HEK293 (cell line): ENCODE measurements around the gene GLB1L2.
"Not testable (repeated sequence)": the region's sequence is repeated elsewhere in the genome, so short reads cannot be mapped to it uniquely, and the experiment has no call there.

Source experiments
- CTCF ChIA-PET: fragments of 350-600 bp; formaldehyde crosslinking; extraction: SDS; loops from one replicate; lab custom pipeline; 2021; ENCODE audit warnings: antibody characterized with exemption; lab: Yijun Ruan, JAX
- POLR2A ChIA-PET: fragments of 300-600 bp; formaldehyde crosslinking; extraction: SDS; loops from one replicate; lab custom pipeline; 2020; ENCODE audit warnings: antibody characterized with exemption, inconsistent platforms; lab: Yijun Ruan, JAX
- H3K27ac ChIP-seq: fragments of 200-500 bp; sonication (Bioruptor generic); 2 replicates; pipeline ENCODE4 v1.5.1; 2014; ENCODE audit warnings: low read depth, low read length, control low read depth, inconsistent platforms; ENCODE audit errors: extremely low read depth
- H3K36me3 ChIP-seq, 2 experiments: fragments of 200-500 bp in 1 of 2; sonication (Bioruptor generic) in 1 of 2; 1 replicate in 1 of 2; 2 replicates in 1 of 2; pipeline ENCODE4 v1.5.1; 2014 to 2017; ENCODE audit warnings: inconsistent platforms in 2 of 2, low read length in 2 of 2; ENCODE audit not compliant: control insufficient read depth in 2 of 2, insufficient read depth in 1 of 2
- H3K4me1 ChIP-seq: fragments of 200-500 bp; sonication (Bioruptor generic); 2 replicates; pipeline ENCODE4 v1.5.1; 2014; ENCODE audit warnings: mild to moderate bottlenecking, low read length, inconsistent platforms; ENCODE audit not compliant: control insufficient read depth, insufficient read depth
- H3K4me3 ChIP-seq: 2 replicates; pipeline ENCODE4 v1.5.1; 2011; ENCODE audit warnings: low read depth, mild to moderate bottlenecking, control low read depth, low read length, moderate library complexity
- H3K9me3 ChIP-seq: fragments of 200-500 bp; sonication (Bioruptor generic); 2 replicates; pipeline ENCODE4 v1.5.1; 2014; ENCODE audit warnings: low read depth, low read length, inconsistent platforms; ENCODE audit not compliant: control insufficient read depth, insufficient read depth
- GLIS1 ChIP-seq: fragments of 450-650 bp; formaldehyde crosslinking; IDR thresholded peaks from 2 replicates; pipeline ENCODE4 v1.5.1; 2016; ENCODE audit warnings: missing biosample characterization, missing genetic modification characterization
- HOXA7 ChIP-seq: sonication (generic); formaldehyde crosslinking; IDR thresholded peaks from 2 replicates; pipeline ENCODE4 v1.8.1; 2022; ENCODE audit warnings: missing genetic modification reagents, borderline replicate concordance
- KLF17 ChIP-seq: fragments of 450-650 bp; formaldehyde crosslinking; IDR thresholded peaks from 2 replicates; pipeline ENCODE4 v1.5.1; 2016; ENCODE audit warnings: missing biosample characterization, missing genetic modification characterization
- MYNN ChIP-seq: fragments of 450-650 bp; formaldehyde crosslinking; IDR thresholded peaks from 2 replicates; pipeline ENCODE4 v1.5.1; 2016; ENCODE audit warnings: missing biosample characterization, missing genetic modification characterization, borderline replicate concordance
- PBX3 ChIP-seq: sonication (generic); formaldehyde crosslinking; IDR thresholded peaks from 2 replicates; pipeline ENCODE4 v1.8.1; 2022; ENCODE audit warnings: mild to moderate bottlenecking, moderate library complexity, missing genetic modification reagents
- TSHZ1 ChIP-seq: fragments of 450-650 bp; formaldehyde crosslinking; IDR thresholded peaks from 2 replicates; pipeline ENCODE4 v1.5.1; 2016; ENCODE audit warnings: missing biosample characterization, missing genetic modification characterization, borderline replicate concordance
- WT1 ChIP-seq: fragments of 450-650 bp; formaldehyde crosslinking; IDR thresholded peaks from 2 replicates; pipeline ENCODE4 v1.5.1; 2016; ENCODE audit warnings: missing biosample characterization, missing genetic modification characterization
- ZBTB1 ChIP-seq: fragments of 450-650 bp; formaldehyde crosslinking; IDR thresholded peaks from 2 replicates; pipeline ENCODE4 v1.5.1; 2016; ENCODE audit warnings: missing biosample characterization, missing genetic modification characterization
- ZNF223 ChIP-seq: fragments of 450-650 bp; formaldehyde crosslinking; IDR thresholded peaks from 2 replicates; pipeline ENCODE4 v1.5.1; 2016; ENCODE audit warnings: missing biosample characterization, missing genetic modification characterization
- ZNF266 ChIP-seq: fragments of 450-650 bp; formaldehyde crosslinking; IDR thresholded peaks from 2 replicates; pipeline ENCODE4 v1.5.1; 2016; ENCODE audit warnings: missing biosample characterization, missing genetic modification characterization, low read depth
- ZNF335 ChIP-seq: fragments of 450-650 bp; formaldehyde crosslinking; conservative IDR thresholded peaks from 2 replicates; pipeline ENCODE4 v1.5.1; 2016; ENCODE audit warnings: missing biosample characterization, missing genetic modification characterization
- ZNF394 ChIP-seq: fragments of 450-650 bp; formaldehyde crosslinking; IDR thresholded peaks from 2 replicates; pipeline ENCODE4 v1.5.1; 2016; ENCODE audit warnings: missing biosample characterization, missing genetic modification characterization, mild to moderate bottlenecking, moderate library complexity, borderline replicate concordance
- ZNF398 ChIP-seq: fragments of 450-650 bp; formaldehyde crosslinking; IDR thresholded peaks from 2 replicates; pipeline ENCODE4 v1.5.1; 2017; ENCODE audit warnings: missing biosample characterization, missing genetic modification characterization
- ZNF426 ChIP-seq: fragments of 450-650 bp; formaldehyde crosslinking; IDR thresholded peaks from 2 replicates; pipeline ENCODE4 v1.5.1; 2017; ENCODE audit warnings: missing biosample characterization, missing genetic modification characterization, mild to moderate bottlenecking, inconsistent platforms, moderate library complexity
- ZNF513 ChIP-seq: fragments of 450-650 bp; IDR thresholded peaks from 2 replicates; pipeline ENCODE4 v1.5.1; 2018; ENCODE audit warnings: missing biosample characterization, missing genetic modification characterization
- ZNF558 ChIP-seq: fragments of 450-650 bp; formaldehyde crosslinking; IDR thresholded peaks from 2 replicates; pipeline ENCODE4 v1.5.1; 2016; ENCODE audit warnings: missing biosample characterization, missing genetic modification characterization
- ZNF629 ChIP-seq: fragments of 450-650 bp; formaldehyde crosslinking; IDR thresholded peaks from 2 replicates; pipeline ENCODE4 v1.5.1; 2017; ENCODE audit warnings: missing biosample characterization, missing genetic modification characterization
- ZNF654 ChIP-seq: fragments of 450-650 bp; formaldehyde crosslinking; IDR thresholded peaks from 2 replicates; pipeline ENCODE4 v1.5.1; 2016; ENCODE audit warnings: low read depth, missing biosample characterization, missing genetic modification characterization
- ZNF701 ChIP-seq: fragments of 450-650 bp; formaldehyde crosslinking; IDR thresholded peaks from 2 replicates; pipeline ENCODE4 v1.5.1; 2016; ENCODE audit warnings: missing biosample characterization, missing genetic modification characterization
- ZNF707 ChIP-seq: fragments of 450-650 bp; formaldehyde crosslinking; IDR thresholded peaks from 2 replicates; pipeline ENCODE4 v1.5.1; 2016; ENCODE audit warnings: missing biosample characterization, missing genetic modification characterization
- ZNF747 ChIP-seq: fragments of 450-650 bp; formaldehyde crosslinking; IDR thresholded peaks from 2 replicates; pipeline ENCODE4 v1.5.1; 2016; ENCODE audit warnings: missing biosample characterization, missing genetic modification characterization
- ZNF830 ChIP-seq: fragments of 450-650 bp; IDR thresholded peaks from 2 replicates; pipeline ENCODE4 v1.5.0; 2018; ENCODE audit warnings: missing biosample characterization, missing genetic modification characterization, low read depth, mild to moderate bottlenecking, moderate library complexity
- ZSCAN30 ChIP-seq: fragments of 450-650 bp; IDR thresholded peaks from 2 replicates; pipeline ENCODE4 v1.5.1; 2018; ENCODE audit warnings: missing biosample characterization, mild to moderate bottlenecking, missing genetic modification characterization, moderate library complexity

GLB1L2 gene

GRCh38 chr11:134343646-134344045 lies 11.9 kb downstream of the GLB1L2 start:
- CTCF ChIA-PET: no interaction called here
- Histone ChIP-seq H3K9me3 (no peaks in the 10 kb centered on the region), H3K4me1 (no peaks in the 10 kb centered on the region), H3K27ac (no peak overlapping the region)
- TF ChIP-seq ZBTB1 (tag by site-specific recombination) (no peak), ZNF707 (tag by site-specific recombination) (no peak), ZNF426 (tag by site-specific recombination) (no peak), ZNF830 (tag by site-specific recombination) (no peak), PBX3 (CRISPR knock-in tag) (no peak), ZNF513 (no peak), ZNF266 (tag by site-specific recombination) (no peak), WT1 (tag by site-specific recombination) (no peak), ZNF558 (no peak), KLF17 (tag by site-specific recombination) (no peak), ZSCAN30 (no peak), ZNF701 (tag by site-specific recombination) (no peak), ZNF629 (tag by site-specific recombination) (no peak), ZNF335 (no peak), ZNF394 (no peak), GLIS1 (tag by site-specific recombination) (no peak)
- TF ChIP-seq, all 188 proteins: peak for 0
- peaks cover 0 to 9% of the 10 kb centered on the region in 2 experiments; a peak in 1 of 3 replicates for H3K36me3 ChIP-seq
- H3K4me3 ChIP-seq: no peak overlapping the region
- POLR2A ChIA-PET: interaction anchor here (0.7 kb wide), 1 partner anchor 62 kb away, joined by 4 read pairs; no protein-coding TSS in a partner anchor

- H3K36me3 ChIP-seq, H3K27ac ChIP-seq, H3K9me3 ChIP-seq, CTCF ChIA-PET, H3K4me3 ChIP-seq, H3K4me1 ChIP-seq: not testable (repeated sequence)
- POLR2A ChIA-PET: interaction anchor here (0.7 kb wide), 1 partner anchor 63 kb away, joined by 4 read pairs; no protein-coding TSS in a partner anchor
Observed at GRCh38 chr11:134344497-134345236, 12.9 kb downstream of the GLB1L2 start.

- no peaks in the 10 kb centered on the region for H3K9me3 ChIP-seq
- POLR2A ChIA-PET: no interaction called here
- no peak overlapping the region for H3K4me3 ChIP-seq
- H3K27ac ChIP-seq: no peak overlapping the region
- CTCF ChIA-PET: no interaction called here
- H3K36me3 ChIP-seq: peaks cover 0 to 13% of the 10 kb centered on the region in 2 experiments; a peak in 2 of 3 replicates
- no peaks in the 10 kb centered on the region for H3K4me1 ChIP-seq
- TF ChIP-seq HOXA7 (CRISPR knock-in tag): no peak
- TF ChIP-seq ZNF335: no peak
- TF ChIP-seq TSHZ1 (tag by site-specific recombination): no peak
- TF ChIP-seq ZNF398: no peak
- no peak for TF ChIP-seq ZNF654 (tag by site-specific recombination)
- TF ChIP-seq ZNF223 (tag by site-specific recombination): no peak
- no peak for TF ChIP-seq MYNN (tag by site-specific recombination)
- no peak for TF ChIP-seq ZNF747 (tag by site-specific recombination)
Observed at GRCh38 chr11:134345237-134345550, 13.4 kb downstream of the GLB1L2 start.
